ENCODE data around the gene HACE1.

DNA sequence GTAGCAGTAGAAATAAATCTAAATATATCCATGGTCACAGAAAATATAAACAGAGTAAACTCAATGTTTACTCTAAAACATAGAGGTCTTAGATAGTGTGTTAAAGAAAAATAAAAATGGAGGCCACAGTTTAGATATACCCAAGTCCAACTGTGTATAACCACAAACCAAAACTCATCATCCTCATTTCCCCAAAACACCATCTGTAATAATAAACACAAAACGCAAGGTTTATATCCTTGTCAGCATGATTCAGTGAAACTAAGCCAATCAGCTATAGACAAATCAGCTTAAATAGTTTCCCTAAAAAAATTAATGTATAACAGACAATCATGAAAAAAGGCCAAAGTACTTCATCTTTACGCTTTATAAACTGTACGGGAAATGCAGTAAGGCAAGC lies 2.7 kb upstream of the HACE1 start:
- TF ChIP-seq CTCF (conservative IDR thresholded peaks at IDR 0.05; ENCODE audit: low read length) = no peak
- no peak for TF ChIP-seq EZH2phosphoT487 (IDR thresholded peaks at IDR 0.05; ENCODE audit: borderline replicate concordance)

All from Loucy (cell line).